WTC11 (cell line): ENCODE measurements around the gene SYCP2L. TPM values are rescaled to one million over a fixed set of nuclear protein-coding genes. Genes with fewer than 3 reads are reported as not detected.

Experiments
- ATAC-seq: fragments of 200-7000 bp; cut with Tn5 transposase; 2 replicates; pipeline ENCODE4 v1.10.0; 2021; ENCODE audit warnings: mild to moderate bottlenecking, moderate library complexity
- CTCF ChIA-PET: fragments of 300-600 bp; sonication (Branson Sonifier 250); formaldehyde crosslinking; loops from one replicate; lab custom pipeline; 2021; ENCODE audit warnings: antibody characterized with exemption; lab: Charles Lee
- POLR2A ChIA-PET: fragments of 350-600 bp; sonication (Branson Sonifier 250); formaldehyde crosslinking; loops from one replicate; lab custom pipeline; 2021; ENCODE audit warnings: antibody characterized with exemption; lab: Charles Lee
- DNase-seq: peaks from one replicate; pipeline ENCODE4 v3.0.0; 2021; ENCODE audit warnings: low spot score
- H3K27ac Mint-ChIP-seq: 2 replicates; pipeline ENCODE4 v1.8.0; 2021; ENCODE audit warnings: mixed read lengths
- H3K27me3 Mint-ChIP-seq: 2 replicates; pipeline ENCODE4 v1.8.0; 2021; ENCODE audit warnings: low read depth, mild to moderate bottlenecking, moderate library complexity, mixed read lengths
- H3K36me3 Mint-ChIP-seq: 2 replicates; pipeline ENCODE4 v1.8.0; 2021; ENCODE audit warnings: mixed read lengths
- H3K4me1 Mint-ChIP-seq: 2 replicates; pipeline ENCODE4 v1.8.0; 2022; ENCODE audit warnings: mixed read lengths
- H3K4me3 Mint-ChIP-seq: 2 replicates; pipeline ENCODE4 v1.8.0; 2021; ENCODE audit warnings: mild to moderate bottlenecking, moderate library complexity, mixed read lengths
- H3K9me3 Mint-ChIP-seq: 2 replicates; pipeline ENCODE4 v1.8.0; 2021; ENCODE audit warnings: mixed read lengths
- ATF1 ChIP-seq: sonication (generic); formaldehyde crosslinking; IDR thresholded peaks from 2 replicates; pipeline ENCODE4 v1.8.1; 2023; ENCODE audit warnings: mild to moderate bottlenecking, moderate library complexity, missing genetic modification reagents
- CBFB ChIP-seq: sonication (generic); formaldehyde crosslinking; IDR thresholded peaks from 2 replicates; pipeline ENCODE4 v1.8.1; 2022; ENCODE audit warnings: mild to moderate bottlenecking, low read depth, missing genetic modification reagents
- CREM ChIP-seq: sonication (generic); formaldehyde crosslinking; IDR thresholded peaks from 2 replicates; pipeline ENCODE4 v1.8.1; 2022; ENCODE audit warnings: mild to moderate bottlenecking, missing genetic modification reagents, moderate library complexity
- FOXJ3 ChIP-seq: sonication (generic); formaldehyde crosslinking; IDR thresholded peaks from 2 replicates; pipeline ENCODE4 v1.9.0; 2021; ENCODE audit warnings: missing genetic modification reagents, mild to moderate bottlenecking, borderline replicate concordance
- FOXK1 ChIP-seq: sonication (generic); formaldehyde crosslinking; IDR thresholded peaks from 2 replicates; pipeline ENCODE4 v1.8.0; 2022; ENCODE audit warnings: mild to moderate bottlenecking, moderate library complexity, missing genetic modification reagents
- GABPB1 ChIP-seq: sonication (generic); formaldehyde crosslinking; IDR thresholded peaks from 2 replicates; pipeline ENCODE4 v1.8.1; 2023; ENCODE audit warnings: mild to moderate bottlenecking, missing genetic modification reagents
- HMGA2 ChIP-seq: fragments of 250-450 bp; sonication (Bioruptor Pico); IDR thresholded peaks from 2 replicates; pipeline ENCODE4 v1.4.0; 2021; ENCODE audit warnings: mild to moderate bottlenecking, moderate library complexity
- TCF7 ChIP-seq: sonication (generic); formaldehyde crosslinking; IDR thresholded peaks from 2 replicates; pipeline ENCODE4 v1.8.0; 2022; ENCODE audit warnings: mild to moderate bottlenecking, low read depth, missing genetic modification reagents, moderate library complexity
- TEAD4 ChIP-seq: sonication (generic); formaldehyde crosslinking; IDR thresholded peaks from 2 replicates; pipeline ENCODE4 v1.8.0; 2022; ENCODE audit warnings: mild to moderate bottlenecking, missing genetic modification reagents
- ZNF232 ChIP-seq: sonication (generic); formaldehyde crosslinking; IDR thresholded peaks from 2 replicates; pipeline ENCODE4 v1.8.0; 2022; ENCODE audit warnings: mild to moderate bottlenecking, missing genetic modification reagents
- ZNF416 ChIP-seq: fragments of 250-450 bp; sonication (Bioruptor Pico); IDR thresholded peaks from 2 replicates; pipeline ENCODE4 v1.9.0; 2021; ENCODE audit warnings: mild to moderate bottlenecking, inconsistent platforms
- ZNF423 ChIP-seq: fragments of 250-450 bp; sonication (Bioruptor Pico); IDR thresholded peaks from 2 replicates; pipeline ENCODE4 v2.1.2; 2022; ENCODE audit warnings: mild to moderate bottlenecking, moderate library complexity
- ZNF671 ChIP-seq: fragments of 250-450 bp; sonication (Bioruptor Pico); IDR thresholded peaks from 2 replicates; pipeline ENCODE4 v1.8.0; 2021; ENCODE audit warnings: mild to moderate bottlenecking
- total RNA-seq: library from RNA; stranded (reverse); gene quantifications from 3 replicates; pipeline ENCODE4 v1.2.3, GENCODE V29; 2021
- TF ChIP-seq, protein P1 (sequence below): sonication (generic); formaldehyde crosslinking; IDR thresholded peaks from 2 replicates; pipeline ENCODE4 v1.8.1; 2023; ENCODE audit warnings: mild to moderate bottlenecking, moderate library complexity, missing genetic modification reagents
- TF ChIP-seq, protein P2 (sequence below): sonication (generic); formaldehyde crosslinking; conservative IDR thresholded peaks from 2 replicates; pipeline ENCODE4 v1.8.1; 2023; ENCODE audit warnings: mild to moderate bottlenecking, low read depth, missing genetic modification reagents, moderate library complexity
- TF ChIP-seq, protein P3 (sequence below): sonication (generic); formaldehyde crosslinking; IDR thresholded peaks from 2 replicates; pipeline ENCODE4 v1.8.1; 2022; ENCODE audit warnings: mild to moderate bottlenecking, moderate library complexity, missing genetic modification reagents
- TF ChIP-seq, protein P4 (sequence below): sonication (generic); formaldehyde crosslinking; IDR thresholded peaks from 2 replicates; pipeline ENCODE4 v1.8.0; 2023; ENCODE audit warnings: missing genetic modification reagents, mild to moderate bottlenecking, borderline replicate concordance
- TF ChIP-seq, protein P5 (sequence below): fragments of 250-450 bp; sonication (Bioruptor Pico); IDR thresholded peaks from 2 replicates; pipeline ENCODE4 v1.9.0; 2021; ENCODE audit warnings: mild to moderate bottlenecking

SYCP2L gene
- total RNA-seq, 1 experiment from 2014 or later: 5.4 TPM

DNA sequence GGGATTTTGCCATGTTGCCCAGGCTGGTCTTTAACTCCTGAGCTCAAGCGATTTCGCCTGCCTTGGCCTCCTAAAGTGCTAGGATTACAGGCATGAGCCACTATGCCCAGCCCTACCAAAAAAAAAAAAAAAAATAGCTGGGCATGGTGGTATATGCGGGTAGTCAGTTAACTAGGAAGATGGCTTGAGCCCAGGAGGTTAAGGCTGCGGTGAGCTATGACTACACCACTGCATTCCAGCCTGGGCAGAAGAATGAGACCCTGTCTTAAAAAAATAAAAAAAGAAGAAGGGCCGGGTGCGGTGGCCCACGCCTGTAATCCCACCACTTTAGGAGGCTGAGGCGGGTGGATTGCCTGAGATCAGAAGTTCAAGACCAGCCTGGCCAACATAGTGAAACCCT lies 107.0 kb downstream of the SYCP2L start (continued):
- TF ChIP-seq, protein P1, sequence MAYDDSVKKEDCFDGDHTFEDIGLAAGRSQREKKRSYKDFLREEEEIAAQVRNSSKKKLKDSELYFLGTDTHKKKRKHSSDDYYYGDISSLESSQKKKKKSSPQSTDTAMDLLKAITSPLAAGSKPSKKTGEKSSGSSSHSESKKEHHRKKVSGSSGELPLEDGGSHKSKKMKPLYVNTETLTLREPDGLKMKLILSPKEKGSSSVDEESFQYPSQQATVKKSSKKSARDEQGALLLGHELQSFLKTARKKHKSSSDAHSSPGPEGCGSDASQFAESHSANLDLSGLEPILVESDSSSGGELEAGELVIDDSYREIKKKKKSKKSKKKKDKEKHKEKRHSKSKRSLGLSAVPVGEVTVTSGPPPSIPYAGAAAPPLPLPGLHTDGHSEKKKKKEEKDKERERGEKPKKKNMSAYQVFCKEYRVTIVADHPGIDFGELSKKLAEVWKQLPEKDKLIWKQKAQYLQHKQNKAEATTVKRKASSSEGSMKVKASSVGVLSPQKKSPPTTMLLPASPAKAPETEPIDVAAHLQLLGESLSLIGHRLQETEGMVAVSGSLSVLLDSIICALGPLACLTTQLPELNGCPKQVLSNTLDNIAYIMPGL: no peak
- TF ChIP-seq ZNF232 (CRISPR knock-in tag): no peak
- TF ChIP-seq, protein P2, sequence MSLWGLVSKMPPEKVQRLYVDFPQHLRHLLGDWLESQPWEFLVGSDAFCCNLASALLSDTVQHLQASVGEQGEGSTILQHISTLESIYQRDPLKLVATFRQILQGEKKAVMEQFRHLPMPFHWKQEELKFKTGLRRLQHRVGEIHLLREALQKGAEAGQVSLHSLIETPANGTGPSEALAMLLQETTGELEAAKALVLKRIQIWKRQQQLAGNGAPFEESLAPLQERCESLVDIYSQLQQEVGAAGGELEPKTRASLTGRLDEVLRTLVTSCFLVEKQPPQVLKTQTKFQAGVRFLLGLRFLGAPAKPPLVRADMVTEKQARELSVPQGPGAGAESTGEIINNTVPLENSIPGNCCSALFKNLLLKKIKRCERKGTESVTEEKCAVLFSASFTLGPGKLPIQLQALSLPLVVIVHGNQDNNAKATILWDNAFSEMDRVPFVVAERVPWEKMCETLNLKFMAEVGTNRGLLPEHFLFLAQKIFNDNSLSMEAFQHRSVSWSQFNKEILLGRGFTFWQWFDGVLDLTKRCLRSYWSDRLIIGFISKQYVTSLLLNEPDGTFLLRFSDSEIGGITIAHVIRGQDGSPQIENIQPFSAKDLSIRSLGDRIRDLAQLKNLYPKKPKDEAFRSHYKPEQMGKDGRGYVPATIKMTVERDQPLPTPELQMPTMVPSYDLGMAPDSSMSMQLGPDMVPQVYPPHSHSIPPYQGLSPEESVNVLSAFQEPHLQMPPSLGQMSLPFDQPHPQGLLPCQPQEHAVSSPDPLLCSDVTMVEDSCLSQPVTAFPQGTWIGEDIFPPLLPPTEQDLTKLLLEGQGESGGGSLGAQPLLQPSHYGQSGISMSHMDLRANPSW (CRISPR knock-in tag): no peak
- TF ChIP-seq, protein P3, sequence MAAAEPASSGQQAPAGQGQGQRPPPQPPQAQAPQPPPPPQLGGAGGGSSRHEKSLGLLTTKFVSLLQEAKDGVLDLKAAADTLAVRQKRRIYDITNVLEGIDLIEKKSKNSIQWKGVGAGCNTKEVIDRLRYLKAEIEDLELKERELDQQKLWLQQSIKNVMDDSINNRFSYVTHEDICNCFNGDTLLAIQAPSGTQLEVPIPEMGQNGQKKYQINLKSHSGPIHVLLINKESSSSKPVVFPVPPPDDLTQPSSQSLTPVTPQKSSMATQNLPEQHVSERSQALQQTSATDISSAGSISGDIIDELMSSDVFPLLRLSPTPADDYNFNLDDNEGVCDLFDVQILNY (CRISPR knock-in tag): no peak

DNA sequence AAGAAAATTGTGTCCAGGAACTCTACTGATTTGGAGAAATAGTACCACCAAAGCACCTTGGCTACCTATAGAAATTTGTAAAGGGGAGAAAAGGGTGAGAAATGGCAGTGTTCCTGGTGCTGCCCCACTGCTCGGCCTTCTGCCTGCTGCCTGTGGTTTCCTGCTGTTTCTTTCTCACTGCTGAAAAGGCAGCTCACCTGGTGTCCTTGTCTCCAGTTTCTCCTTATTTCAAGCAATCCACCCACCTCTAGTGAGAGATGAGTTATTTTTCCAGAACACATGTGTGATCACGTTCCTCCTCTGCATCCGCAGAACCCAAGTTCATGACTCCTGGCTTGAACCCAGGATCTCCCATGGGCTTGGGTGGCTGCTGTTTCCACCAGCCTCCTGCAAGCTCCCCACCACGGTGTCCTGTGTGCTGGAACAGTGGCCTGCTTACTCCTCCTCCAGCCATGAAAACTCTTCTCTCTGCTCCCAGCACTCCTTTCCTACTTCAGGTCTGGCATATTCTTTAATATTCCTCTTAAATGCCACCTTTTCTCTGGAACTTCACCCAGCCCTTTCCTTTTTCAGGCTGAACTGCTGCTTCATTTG lies 108.4 kb downstream of the SYCP2L start:
- POLR2A ChIA-PET: no interaction called here
- Mint-ChIP-seq H3K36me3 (no peaks in the 10 kb centered on the region), H3K9me3 (no peaks in the 10 kb centered on the region)
- peak; percentile 61 for ATAC-seq
- TF ChIP-seq ZNF423 (CRISPR knock-in tag) (peak; percentile 59), CBFB (no peak)
- TF ChIP-seq, all 79 proteins: peak for 1
- Mint-ChIP-seq H3K4me1 (peaks cover 30% of the 10 kb centered on the region), H3K4me3 (no peak overlapping the region), H3K27me3 (no peaks in the 10 kb centered on the region), H3K27ac (peak overlapping the region; percentile 55)
- CTCF ChIA-PET: interaction anchor here (1.0 to 2.7 kb wide), 2 partner anchors 41 to 74 kb away, joined by 3 to 17 read pairs; no protein-coding TSS in a partner anchor
- DNase-seq: no peak

DNA sequence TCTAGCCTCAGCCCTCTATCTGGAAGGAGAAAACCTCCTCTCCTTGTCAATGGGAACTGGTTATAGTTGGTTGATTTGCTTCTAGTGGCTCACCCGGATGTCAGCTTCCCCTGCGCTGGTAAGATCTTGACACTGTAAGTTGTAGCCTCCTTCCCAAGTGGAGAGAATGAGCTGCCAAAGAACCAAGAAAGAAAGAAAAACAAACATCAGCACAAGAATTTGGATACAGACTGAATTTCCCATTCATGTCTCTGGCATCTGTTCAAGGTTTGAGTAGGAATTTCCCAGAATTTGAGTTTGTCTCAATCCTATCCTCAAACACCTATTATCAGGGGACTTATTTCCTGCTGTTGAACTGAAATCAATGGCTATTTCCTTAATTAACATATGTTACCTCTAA lies 113.1 kb downstream of the SYCP2L start:
- DNase-seq: no peak

DNA sequence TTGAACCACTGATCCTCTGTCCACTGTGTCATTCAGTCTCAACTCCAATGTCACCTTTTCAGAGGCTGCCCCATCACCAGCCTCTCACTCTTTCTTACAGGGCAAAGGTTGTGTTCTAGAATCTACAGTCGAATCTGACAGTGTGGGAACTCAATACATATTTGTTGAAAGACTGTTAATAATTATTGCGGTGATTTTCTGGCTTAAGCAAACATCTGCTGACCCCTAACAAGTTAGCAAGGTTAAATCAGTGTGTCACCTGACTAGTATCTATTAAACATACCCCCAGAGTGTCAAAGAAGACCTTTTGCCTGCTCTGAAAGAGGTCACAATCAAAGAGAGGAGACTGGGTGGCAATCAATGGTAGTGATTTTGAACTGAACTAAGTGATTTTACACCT lies 115.3 kb downstream of the SYCP2L start:
- ChIA-PET POLR2A (no interaction called here), CTCF (interaction anchor here (1.4 kb wide), 1 partner anchor 48 kb away, joined by 6 read pairs; no protein-coding TSS in a partner anchor)
- Mint-ChIP-seq H3K27ac (no peak overlapping the region), H3K4me3 (no peak overlapping the region), H3K36me3 (no peaks in the 10 kb centered on the region), H3K4me1 (peaks cover 15% of the 10 kb centered on the region), H3K9me3 (peaks cover 3% of the 10 kb centered on the region; the same call in 1 of the 2 replicates), H3K27me3 (no peaks in the 10 kb centered on the region)
- no peak for DNase-seq
- ATAC-seq: no peak
- TF ChIP-seq, protein P4, sequence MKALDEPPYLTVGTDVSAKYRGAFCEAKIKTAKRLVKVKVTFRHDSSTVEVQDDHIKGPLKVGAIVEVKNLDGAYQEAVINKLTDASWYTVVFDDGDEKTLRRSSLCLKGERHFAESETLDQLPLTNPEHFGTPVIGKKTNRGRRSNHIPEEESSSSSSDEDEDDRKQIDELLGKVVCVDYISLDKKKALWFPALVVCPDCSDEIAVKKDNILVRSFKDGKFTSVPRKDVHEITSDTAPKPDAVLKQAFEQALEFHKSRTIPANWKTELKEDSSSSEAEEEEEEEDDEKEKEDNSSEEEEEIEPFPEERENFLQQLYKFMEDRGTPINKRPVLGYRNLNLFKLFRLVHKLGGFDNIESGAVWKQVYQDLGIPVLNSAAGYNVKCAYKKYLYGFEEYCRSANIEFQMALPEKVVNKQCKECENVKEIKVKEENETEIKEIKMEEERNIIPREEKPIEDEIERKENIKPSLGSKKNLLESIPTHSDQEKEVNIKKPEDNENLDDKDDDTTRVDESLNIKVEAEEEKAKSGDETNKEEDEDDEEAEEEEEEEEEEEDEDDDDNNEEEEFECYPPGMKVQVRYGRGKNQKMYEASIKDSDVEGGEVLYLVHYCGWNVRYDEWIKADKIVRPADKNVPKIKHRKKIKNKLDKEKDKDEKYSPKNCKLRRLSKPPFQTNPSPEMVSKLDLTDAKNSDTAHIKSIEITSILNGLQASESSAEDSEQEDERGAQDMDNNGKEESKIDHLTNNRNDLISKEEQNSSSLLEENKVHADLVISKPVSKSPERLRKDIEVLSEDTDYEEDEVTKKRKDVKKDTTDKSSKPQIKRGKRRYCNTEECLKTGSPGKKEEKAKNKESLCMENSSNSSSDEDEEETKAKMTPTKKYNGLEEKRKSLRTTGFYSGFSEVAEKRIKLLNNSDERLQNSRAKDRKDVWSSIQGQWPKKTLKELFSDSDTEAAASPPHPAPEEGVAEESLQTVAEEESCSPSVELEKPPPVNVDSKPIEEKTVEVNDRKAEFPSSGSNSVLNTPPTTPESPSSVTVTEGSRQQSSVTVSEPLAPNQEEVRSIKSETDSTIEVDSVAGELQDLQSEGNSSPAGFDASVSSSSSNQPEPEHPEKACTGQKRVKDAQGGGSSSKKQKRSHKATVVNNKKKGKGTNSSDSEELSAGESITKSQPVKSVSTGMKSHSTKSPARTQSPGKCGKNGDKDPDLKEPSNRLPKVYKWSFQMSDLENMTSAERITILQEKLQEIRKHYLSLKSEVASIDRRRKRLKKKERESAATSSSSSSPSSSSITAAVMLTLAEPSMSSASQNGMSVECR (CRISPR knock-in tag): no peak
- TF ChIP-seq, protein P5, sequence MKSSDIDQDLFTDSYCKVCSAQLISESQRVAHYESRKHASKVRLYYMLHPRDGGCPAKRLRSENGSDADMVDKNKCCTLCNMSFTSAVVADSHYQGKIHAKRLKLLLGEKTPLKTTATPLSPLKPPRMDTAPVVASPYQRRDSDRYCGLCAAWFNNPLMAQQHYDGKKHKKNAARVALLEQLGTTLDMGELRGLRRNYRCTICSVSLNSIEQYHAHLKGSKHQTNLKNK: no peak
- no peak for TF ChIP-seq ATF1
- TF ChIP-seq HMGA2: no peak
- TF ChIP-seq, protein P3 (CRISPR knock-in tag): no peak
- TF ChIP-seq FOXJ3 (CRISPR knock-in tag): no peak
- no peak for TF ChIP-seq CREM (CRISPR knock-in tag)
- TF ChIP-seq ZNF671 (CRISPR knock-in tag): no peak
- TF ChIP-seq TCF7 (CRISPR knock-in tag): no peak

More for the DNA sequence above, 113.1 kb downstream of the SYCP2L start:
- Mint-ChIP-seq H3K27me3 (no peaks in the 10 kb centered on the region), H3K27ac (no peak overlapping the region; the same call in 1 of the 2 replicates), H3K36me3 (no peaks in the 10 kb centered on the region), H3K9me3 (peaks cover 3% of the 10 kb centered on the region; the same call in 1 of the 2 replicates), H3K4me3 (no peak overlapping the region), H3K4me1 (peaks cover 24% of the 10 kb centered on the region)
- ChIA-PET POLR2A (no interaction called here), CTCF (interaction anchor here (0.8 kb wide), 1 partner anchor 69 kb away, joined by 3 read pairs; no protein-coding TSS in a partner anchor)
- no peak for ATAC-seq
- TF ChIP-seq TEAD4 (CRISPR knock-in tag) (no peak), GABPB1 (CRISPR knock-in tag) (no peak), ZNF416 (CRISPR knock-in tag) (no peak), FOXK1 (CRISPR knock-in tag) (no peak)
